A673 (cell line): ENCODE data around the gene RUBCNL.

Experiments
- CTCF ChIP-seq: fragments of 300-800, 200-600 bp; sonication (generic); conservative IDR thresholded peaks from 2 replicates; pipeline ENCODE4 v1.5.1; 2017; ENCODE audit warnings: low read depth, mild to moderate bottlenecking, antibody characterized with exemption, low read length, moderate library complexity, mixed read lengths
- EZH2 ChIP-seq: fragments of 200-600 bp; sonication (generic); IDR thresholded peaks from 2 replicates; pipeline ENCODE4 v1.6.1; 2017; ENCODE audit warnings: borderline replicate concordance, low read depth, mild to moderate bottlenecking, mixed read lengths, antibody characterized with exemption, low read length; ENCODE audit not compliant: poor library complexity, severe bottlenecking

DNA sequence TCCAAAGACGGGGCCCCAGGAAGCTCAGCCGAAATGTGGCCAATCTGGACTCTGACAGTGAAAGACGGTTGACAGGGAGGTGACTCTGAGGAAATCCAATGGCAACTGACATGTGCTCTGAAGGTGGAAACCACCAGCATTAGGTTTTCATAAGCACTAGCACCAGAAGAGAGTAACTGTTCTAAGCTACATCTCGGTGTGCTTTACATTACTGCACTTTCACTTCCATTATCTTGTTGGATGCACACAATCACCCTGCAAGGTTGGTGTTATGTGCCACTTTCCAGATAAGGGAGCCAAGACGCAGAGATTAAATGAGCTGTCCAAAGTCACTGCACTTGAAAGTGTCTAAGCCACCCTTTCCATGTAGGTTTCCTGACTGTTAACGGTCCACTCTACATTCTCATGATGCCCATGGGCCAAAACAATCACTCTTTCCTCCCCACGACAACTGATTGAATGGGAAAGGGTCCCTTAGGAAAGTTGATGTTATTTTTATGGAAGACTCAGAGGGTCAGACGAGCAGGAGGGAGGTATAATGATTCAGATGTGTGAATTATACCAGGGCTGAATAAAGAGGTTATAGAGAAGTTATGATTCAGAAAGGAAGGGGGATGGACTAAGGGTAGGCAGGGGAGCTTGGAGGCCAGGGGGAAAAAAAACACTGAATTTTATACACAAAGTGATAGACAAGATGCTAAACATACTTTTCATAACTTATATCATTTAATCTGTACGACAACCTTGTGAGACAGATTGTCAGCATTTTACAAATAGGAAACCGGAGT lies 52.8 kb downstream of the RUBCNL start:
- TF ChIP-seq CTCF (no peak), EZH2 (no peak)
